Right atrium auricular region (tissue), 2 donors: ENCODE results near the gene TMEM39A. TPM values are rescaled to one million over a fixed set of nuclear protein-coding genes. Genes with fewer than 3 reads are reported as not detected.
A peak's percentile ranks its signal among the peaks of the same experiment; 100 is the strongest.

Experiments used
- DNase-seq: peaks from one replicate; pipeline ENCODE4 v3.0.0-alpha.2; 2019; ENCODE audit warnings: low spot score
- H3K27ac ChIP-seq, 2 donors: fragments of 200-600 bp; sonication (generic); 1 replicate in 1 of 2; 2 replicates in 1 of 2; pipeline ENCODE4 v1.5.1; 2016 to 2019
- H3K27me3 ChIP-seq, 2 donors: fragments of 200-600 bp; sonication (generic); one replicate each; pipeline versions ENCODE4 v1.5.1 to v1.6.0; 2017 to 2019
- H3K36me3 ChIP-seq: fragments of 200-600 bp; sonication (generic); one replicate; pipeline ENCODE4 v1.5.1; 2016
- H3K4me1 ChIP-seq, 2 donors: fragments of 200-600 bp; sonication (generic); one replicate each; pipeline versions ENCODE4 v1.5.1 to v1.6.0; 2017 to 2019
- H3K4me3 ChIP-seq, 2 donors: fragments of 200-600 bp; sonication (generic); 1 replicate in 1 of 2; 2 replicates in 1 of 2; pipeline ENCODE4 v1.5.1; 2017 to 2019; ENCODE audit warnings: mild to moderate bottlenecking in 1 of 2, moderate library complexity in 1 of 2
- H3K9me3 ChIP-seq, 2 donors: fragments of 200-600 bp; sonication (generic); one replicate each; pipeline ENCODE4 v1.5.1; 2019
- total RNA-seq, 2 donors: library from RNA; depleted of rRNA; stranded (reverse); fragments of >200 nt; gene quantifications; one replicate each; pipeline ENCODE4 v1.1.0, GENCODE V29; 2016
- TF ChIP-seq, protein P1 (sequence below), 2 donors: fragments of 200-600 bp; sonication (generic); IDR thresholded peaks; one replicate each; pipeline ENCODE4 v1.5.1; 2019; ENCODE audit warnings: antibody characterized with exemption in 2 of 2

The TMEM39A gene
- total RNA-seq, 2 donors from 2014 or later = 21.2 to 21.5 TPM

DNA sequence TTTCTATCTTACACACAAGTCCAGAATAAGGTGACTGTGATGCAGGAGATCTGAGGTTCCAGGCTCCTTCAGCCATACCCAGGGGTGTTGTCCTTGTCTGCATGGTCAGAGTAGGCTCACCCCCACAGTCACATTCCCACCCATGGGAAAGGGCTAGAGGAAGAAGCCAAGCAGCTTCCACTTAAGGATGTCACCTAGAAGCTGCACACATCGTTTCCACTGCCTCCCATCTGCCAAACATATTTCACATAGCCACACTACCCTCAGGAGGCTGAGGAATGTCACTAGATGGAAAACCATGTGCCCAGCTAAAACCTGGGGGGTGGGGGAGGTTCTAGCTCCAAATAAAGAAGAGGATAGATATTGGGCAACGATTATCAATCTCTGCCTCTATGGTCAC is 58.1 kb downstream of the TMEM39A start:
- Histone ChIP-seq H3K4me1 (no peaks in the 10 kb centered on the region), H3K36me3 (peaks cover 32% of the 10 kb centered on the region), H3K27ac (peak overlapping the region in 1 of 2 donors; percentile 17), H3K27me3 (no peaks in the 10 kb centered on the region), H3K4me3 (no peak overlapping the region), H3K9me3 (no peaks in the 10 kb centered on the region)
- TF ChIP-seq, protein P1, sequence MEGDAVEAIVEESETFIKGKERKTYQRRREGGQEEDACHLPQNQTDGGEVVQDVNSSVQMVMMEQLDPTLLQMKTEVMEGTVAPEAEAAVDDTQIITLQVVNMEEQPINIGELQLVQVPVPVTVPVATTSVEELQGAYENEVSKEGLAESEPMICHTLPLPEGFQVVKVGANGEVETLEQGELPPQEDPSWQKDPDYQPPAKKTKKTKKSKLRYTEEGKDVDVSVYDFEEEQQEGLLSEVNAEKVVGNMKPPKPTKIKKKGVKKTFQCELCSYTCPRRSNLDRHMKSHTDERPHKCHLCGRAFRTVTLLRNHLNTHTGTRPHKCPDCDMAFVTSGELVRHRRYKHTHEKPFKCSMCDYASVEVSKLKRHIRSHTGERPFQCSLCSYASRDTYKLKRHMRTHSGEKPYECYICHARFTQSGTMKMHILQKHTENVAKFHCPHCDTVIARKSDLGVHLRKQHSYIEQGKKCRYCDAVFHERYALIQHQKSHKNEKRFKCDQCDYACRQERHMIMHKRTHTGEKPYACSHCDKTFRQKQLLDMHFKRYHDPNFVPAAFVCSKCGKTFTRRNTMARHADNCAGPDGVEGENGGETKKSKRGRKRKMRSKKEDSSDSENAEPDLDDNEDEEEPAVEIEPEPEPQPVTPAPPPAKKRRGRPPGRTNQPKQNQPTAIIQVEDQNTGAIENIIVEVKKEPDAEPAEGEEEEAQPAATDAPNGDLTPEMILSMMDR (IDR thresholded peaks at IDR 0.05) = no peak
- no peak for DNase-seq

DNA sequence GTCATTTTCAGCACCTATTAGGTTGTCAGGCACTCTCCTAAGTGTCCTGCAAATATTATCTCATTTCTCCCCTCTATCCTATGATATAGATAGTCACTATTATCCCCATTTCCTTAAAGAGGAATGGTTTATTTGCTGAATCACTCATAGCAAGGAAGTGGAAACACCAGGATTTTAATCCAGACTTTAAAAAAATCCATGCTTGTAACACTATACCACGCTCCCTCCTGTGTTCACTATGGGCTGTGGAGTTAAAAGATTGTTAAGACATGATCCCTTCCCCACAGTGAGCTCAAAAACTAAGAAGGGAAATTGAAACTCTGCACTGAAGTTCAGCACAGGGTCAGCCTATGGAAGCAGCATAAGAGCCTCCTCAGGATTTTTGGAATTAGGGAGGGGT is 60.2 kb downstream of the TMEM39A start:
- H3K9me3 ChIP-seq = no peaks in the 10 kb centered on the region
- no peak overlapping the region for H3K4me3 ChIP-seq
- peaks cover 37% of the 10 kb centered on the region for H3K36me3 ChIP-seq
- H3K27me3 ChIP-seq = no peaks in the 10 kb centered on the region
- H3K4me1 ChIP-seq = no peaks in the 10 kb centered on the region
- no peak overlapping the region for H3K27ac ChIP-seq
- TF ChIP-seq, protein P1 (IDR thresholded peaks at IDR 0.05) = no peak
- no peak for DNase-seq

- Histone ChIP-seq H3K36me3 (peaks cover 40% of the 10 kb centered on the region), H3K9me3 (no peaks in the 10 kb centered on the region), H3K4me3 (no peak overlapping the region), H3K4me1 (no peaks in the 10 kb centered on the region), H3K27me3 (no peaks in the 10 kb centered on the region), H3K27ac (no peak overlapping the region)
- no peak for DNase-seq
- TF ChIP-seq, protein P1 (IDR thresholded peaks at IDR 0.05) = no peak
Observed at GRCh38 chr3:119402791-119403190, 60.6 kb downstream of the TMEM39A start.

- Histone ChIP-seq H3K27ac (no peak overlapping the region), H3K36me3 (peaks cover 50% of the 10 kb centered on the region), H3K4me1 (no peaks in the 10 kb centered on the region), H3K9me3 (no peaks in the 10 kb centered on the region), H3K4me3 (no peak overlapping the region), H3K27me3 (no peaks in the 10 kb centered on the region)
- TF ChIP-seq, protein P1 (IDR thresholded peaks at IDR 0.05) = no peak
- DNase-seq = no peak
Observed at GRCh38 chr3:119401503-119402440, 61.6 kb downstream of the TMEM39A start.

DNA sequence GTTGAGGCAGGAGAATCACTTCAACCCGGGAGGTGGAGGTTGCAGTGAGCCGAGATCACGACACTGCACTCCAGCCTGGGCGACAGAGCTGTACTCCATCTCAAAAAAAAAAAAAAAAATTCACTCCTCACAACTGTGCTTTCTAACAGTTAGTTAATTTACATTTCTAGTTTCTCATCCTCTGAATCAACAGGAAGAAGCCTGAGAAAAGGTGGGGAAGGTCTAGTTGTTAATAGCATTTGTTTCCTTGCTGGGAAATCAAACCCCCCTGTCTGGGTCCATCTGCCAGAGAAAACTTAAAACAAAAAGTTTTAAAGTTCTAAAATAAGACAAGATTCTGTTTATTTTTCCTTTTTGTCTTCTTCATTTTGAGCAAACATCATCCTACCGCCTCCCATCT is 62.3 kb downstream of the TMEM39A start:
- DNase-seq = no peak
- Histone ChIP-seq H3K4me1 (no peaks in the 10 kb centered on the region), H3K36me3 (peaks cover 50% of the 10 kb centered on the region), H3K27me3 (no peaks in the 10 kb centered on the region), H3K27ac (no peak overlapping the region), H3K9me3 (no peaks in the 10 kb centered on the region), H3K4me3 (no peak overlapping the region)
- TF ChIP-seq, protein P1 (IDR thresholded peaks at IDR 0.05) = no peak
